OCI-LY1 (cell line): Measurements from ENCODE around the gene HIVEP1.

Source experiments
- H2AFZ ChIP-seq: fragments of 200-600 bp; sonication (generic), shearing (Covaris generic); 2 replicates; pipeline ENCODE4 v1.6.0; 2014; ENCODE audit warnings: antibody characterized with exemption, mild to moderate bottlenecking, low read length
- H3F3A ChIP-seq: fragments of 200-600 bp; sonication (generic), shearing (Covaris generic); 2 replicates; pipeline ENCODE4 v1.6.0; 2014; ENCODE audit warnings: mild to moderate bottlenecking, antibody characterized with exemption, low read length, moderate library complexity; ENCODE audit not compliant: insufficient read depth
- H3K27ac ChIP-seq: fragments of 200-600 bp; sonication (generic); 2 replicates; pipeline ENCODE4 v1.5.1; 2014; ENCODE audit warnings: low read length, mixed run types, mild to moderate bottlenecking, low read depth; ENCODE audit not compliant: poor library complexity, severe bottlenecking
- H3K27me3 ChIP-seq: fragments of 200-600 bp; sonication (generic); 2 replicates; pipeline ENCODE4 v1.6.0; 2014; ENCODE audit warnings: antibody characterized with exemption, mild to moderate bottlenecking, low read length, moderate library complexity; ENCODE audit not compliant: insufficient read depth
- H3K36me3 ChIP-seq: fragments of 200-600 bp; sonication (generic); 2 replicates; pipeline ENCODE4 v1.6.1; 2014; ENCODE audit warnings: mild to moderate bottlenecking, antibody characterized with exemption, low read length, moderate library complexity, mixed read lengths; ENCODE audit not compliant: insufficient read depth
- H3K4me1 ChIP-seq: fragments of 200-600 bp; sonication (generic); 2 replicates; pipeline ENCODE4 v1.5.1; 2014; ENCODE audit warnings: mild to moderate bottlenecking, low read length, moderate library complexity; ENCODE audit not compliant: insufficient read depth, severe bottlenecking
- H3K4me2 ChIP-seq: fragments of 200-600 bp; sonication (generic), shearing (Covaris generic); 2 replicates; pipeline ENCODE4 v1.6.1; 2014; ENCODE audit warnings: low read length
- H3K4me3 ChIP-seq: fragments of 200-600 bp; sonication (generic); 2 replicates; pipeline ENCODE4 v1.5.1; 2014; ENCODE audit warnings: low read length, low read depth, mild to moderate bottlenecking, mixed read lengths; ENCODE audit not compliant: poor library complexity, severe bottlenecking
- H3K79me2 ChIP-seq: fragments of 200-600 bp; shearing (Covaris generic); 2 replicates; pipeline ENCODE4 v1.6.1; 2016; ENCODE audit warnings: mixed run types, low read length, mixed read lengths; ENCODE audit not compliant: insufficient read depth
- H3K9ac ChIP-seq: fragments of 200-600 bp; sonication (generic), shearing (Covaris generic); 2 replicates; pipeline ENCODE4 v1.6.1; 2014; ENCODE audit warnings: mild to moderate bottlenecking, low read length, mixed read lengths
- H3K9me2 ChIP-seq: fragments of 200-600 bp; sonication (generic), shearing (Covaris generic); 2 replicates; pipeline ENCODE4 v1.6.1; 2014; ENCODE audit warnings: low read depth, mild to moderate bottlenecking, low read length, mixed read lengths
- H3K9me3 ChIP-seq: fragments of 200-600 bp; shearing (Covaris generic); 2 replicates; pipeline ENCODE4 v1.6.1; 2014; ENCODE audit warnings: low read length, mixed read lengths
- H4K20me1 ChIP-seq: fragments of 200-600 bp; sonication (generic), shearing (Covaris generic); 2 replicates; pipeline ENCODE4 v1.6.0; 2016; ENCODE audit warnings: mild to moderate bottlenecking, low read length; ENCODE audit not compliant: insufficient read depth
- EZH2 ChIP-seq: fragments of 200-600 bp; sonication (generic), shearing (Covaris generic); IDR thresholded peaks from 2 replicates; pipeline ENCODE4 v1.8.0; 2017; ENCODE audit warnings: borderline replicate concordance, mixed run types, mild to moderate bottlenecking, antibody characterized with exemption, low read length, moderate library complexity, mixed read lengths
- TF ChIP-seq, protein P1 (sequence below): fragments of 200-600 bp; sonication (generic), shearing (Covaris generic); IDR thresholded peaks from 2 replicates; pipeline ENCODE4 v1.5.1; 2017; ENCODE audit warnings: mild to moderate bottlenecking, antibody characterized with exemption, low read length, moderate library complexity, mixed read lengths

Gene HIVEP1

GRCh38 chr6:12064538-12065071 lies 52.5 kb downstream of the HIVEP1 start:
- Histone ChIP-seq H3K4me3 (peak overlapping the region; percentile 53), H3K79me2 (peaks cover 90% of the 10 kb centered on the region), H3K36me3 (peaks cover 3% of the 10 kb centered on the region; the same call in 1 of the 2 replicates), H4K20me1 (no peaks in the 10 kb centered on the region), H2AFZ (no peak overlapping the region), H3F3A (no peaks in the 10 kb centered on the region), H3K4me1 (peaks cover 82% of the 10 kb centered on the region), H3K4me2 (peak overlapping the region; percentile 52), H3K27ac (peak overlapping the region; percentile 90), H3K27me3 (no peaks in the 10 kb centered on the region), H3K9ac (peak overlapping the region; percentile 28; the same call in 1 of the 2 replicates), H3K9me3 (no peaks in the 10 kb centered on the region), H3K9me2 (no peaks in the 10 kb centered on the region)
- no peak for TF ChIP-seq EZH2

DNA sequence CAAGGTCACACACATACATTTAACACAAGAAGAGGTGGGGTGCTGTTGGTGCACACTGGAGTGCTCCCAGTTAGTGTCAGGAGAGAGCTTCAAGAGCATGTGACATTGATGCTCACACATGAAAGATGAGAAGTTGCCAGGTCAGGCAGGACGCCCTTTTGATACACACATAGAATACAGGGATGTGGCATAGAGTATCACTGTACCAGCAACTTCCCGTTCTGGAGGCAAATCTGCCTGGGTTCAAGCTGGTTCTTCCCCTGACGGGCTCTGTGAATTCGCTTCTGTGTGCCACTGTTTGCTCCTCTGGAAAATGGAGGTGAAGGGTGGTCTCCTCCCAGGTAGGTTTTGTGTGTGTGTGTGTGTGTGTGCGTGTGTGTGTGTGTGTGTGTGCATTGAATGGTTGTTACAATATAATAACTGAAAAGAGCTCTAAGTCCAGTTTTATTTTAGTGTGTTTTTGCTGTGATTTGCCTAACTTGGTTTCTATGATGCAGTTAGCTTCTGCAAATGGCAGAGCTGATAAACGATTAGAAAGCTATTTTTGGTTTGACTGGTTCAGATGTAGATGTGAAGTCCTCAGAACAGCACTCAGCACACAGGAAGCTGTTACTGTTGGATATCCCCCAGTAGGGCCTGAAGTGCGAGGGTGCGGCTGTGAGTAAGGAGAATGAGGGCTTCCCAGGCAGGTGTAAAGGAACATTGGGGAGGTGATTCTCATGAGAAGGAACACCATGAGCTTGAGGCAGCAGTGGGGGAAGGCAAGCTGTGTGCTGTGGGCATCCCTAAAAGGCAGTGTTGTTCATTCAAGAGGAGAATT lies 53.4 kb downstream of the HIVEP1 start:
- peaks cover 3% of the 10 kb centered on the region; the same call in 1 of the 2 replicates for H3K36me3 ChIP-seq
- H3K9me3 ChIP-seq = no peaks in the 10 kb centered on the region
- TF ChIP-seq EZH2 = no peak
- TF ChIP-seq, protein P1, sequence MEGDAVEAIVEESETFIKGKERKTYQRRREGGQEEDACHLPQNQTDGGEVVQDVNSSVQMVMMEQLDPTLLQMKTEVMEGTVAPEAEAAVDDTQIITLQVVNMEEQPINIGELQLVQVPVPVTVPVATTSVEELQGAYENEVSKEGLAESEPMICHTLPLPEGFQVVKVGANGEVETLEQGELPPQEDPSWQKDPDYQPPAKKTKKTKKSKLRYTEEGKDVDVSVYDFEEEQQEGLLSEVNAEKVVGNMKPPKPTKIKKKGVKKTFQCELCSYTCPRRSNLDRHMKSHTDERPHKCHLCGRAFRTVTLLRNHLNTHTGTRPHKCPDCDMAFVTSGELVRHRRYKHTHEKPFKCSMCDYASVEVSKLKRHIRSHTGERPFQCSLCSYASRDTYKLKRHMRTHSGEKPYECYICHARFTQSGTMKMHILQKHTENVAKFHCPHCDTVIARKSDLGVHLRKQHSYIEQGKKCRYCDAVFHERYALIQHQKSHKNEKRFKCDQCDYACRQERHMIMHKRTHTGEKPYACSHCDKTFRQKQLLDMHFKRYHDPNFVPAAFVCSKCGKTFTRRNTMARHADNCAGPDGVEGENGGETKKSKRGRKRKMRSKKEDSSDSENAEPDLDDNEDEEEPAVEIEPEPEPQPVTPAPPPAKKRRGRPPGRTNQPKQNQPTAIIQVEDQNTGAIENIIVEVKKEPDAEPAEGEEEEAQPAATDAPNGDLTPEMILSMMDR = no peak
- H3K27ac ChIP-seq = peak overlapping the region; percentile 90
- peak overlapping the region; percentile 28; the same call in 1 of the 2 replicates for H3K9ac ChIP-seq
- no peaks in the 10 kb centered on the region for H4K20me1 ChIP-seq
- no peak overlapping the region for H2AFZ ChIP-seq
- peaks cover 89% of the 10 kb centered on the region for H3K79me2 ChIP-seq
- peaks cover 79% of the 10 kb centered on the region for H3K4me1 ChIP-seq
- H3K27me3 ChIP-seq = no peaks in the 10 kb centered on the region
- no peaks in the 10 kb centered on the region for H3K9me2 ChIP-seq
- peak overlapping the region; percentile 53 for H3K4me3 ChIP-seq
- peak overlapping the region; percentile 52 for H3K4me2 ChIP-seq
- H3F3A ChIP-seq = no peaks in the 10 kb centered on the region

GRCh38 chr6:12066297-12066696 lies 54.2 kb downstream of the HIVEP1 start:
- H3K9ac ChIP-seq = peak overlapping the region; percentile 28; the same call in 1 of the 2 replicates

More at GRCh38 chr6:12066297-12066696, 54.2 kb downstream of the HIVEP1 start:
- H3K9me2 ChIP-seq = no peaks in the 10 kb centered on the region
- no peaks in the 10 kb centered on the region for H3F3A ChIP-seq
- H2AFZ ChIP-seq = no peak overlapping the region
- peak overlapping the region; percentile 53 for H3K4me3 ChIP-seq
- no peaks in the 10 kb centered on the region for H3K9me3 ChIP-seq
- H3K27me3 ChIP-seq = no peaks in the 10 kb centered on the region
- H3K27ac ChIP-seq = peak overlapping the region; percentile 90
- no peak for TF ChIP-seq EZH2
- TF ChIP-seq, protein P1 = no peak
- peaks cover 79% of the 10 kb centered on the region for H3K4me1 ChIP-seq
- peaks cover 92% of the 10 kb centered on the region for H3K79me2 ChIP-seq
- H4K20me1 ChIP-seq = no peaks in the 10 kb centered on the region
- H3K4me2 ChIP-seq = peak overlapping the region; percentile 52
- peaks cover 3% of the 10 kb centered on the region; the same call in 1 of the 2 replicates for H3K36me3 ChIP-seq
